Pons (tissue), 1 donor: ENCODE measurements around the gene TADA2B.
"Not testable (repeated sequence)": the region's sequence is repeated elsewhere in the genome, so short reads cannot be mapped to it uniquely, and the experiment has no call there.

Experiments
- DNase-seq: peaks from one replicate; pipeline ENCODE4 v3.0.0-alpha.2; 2016; ENCODE audit warnings: low spot score

Gene TADA2B

DNA sequence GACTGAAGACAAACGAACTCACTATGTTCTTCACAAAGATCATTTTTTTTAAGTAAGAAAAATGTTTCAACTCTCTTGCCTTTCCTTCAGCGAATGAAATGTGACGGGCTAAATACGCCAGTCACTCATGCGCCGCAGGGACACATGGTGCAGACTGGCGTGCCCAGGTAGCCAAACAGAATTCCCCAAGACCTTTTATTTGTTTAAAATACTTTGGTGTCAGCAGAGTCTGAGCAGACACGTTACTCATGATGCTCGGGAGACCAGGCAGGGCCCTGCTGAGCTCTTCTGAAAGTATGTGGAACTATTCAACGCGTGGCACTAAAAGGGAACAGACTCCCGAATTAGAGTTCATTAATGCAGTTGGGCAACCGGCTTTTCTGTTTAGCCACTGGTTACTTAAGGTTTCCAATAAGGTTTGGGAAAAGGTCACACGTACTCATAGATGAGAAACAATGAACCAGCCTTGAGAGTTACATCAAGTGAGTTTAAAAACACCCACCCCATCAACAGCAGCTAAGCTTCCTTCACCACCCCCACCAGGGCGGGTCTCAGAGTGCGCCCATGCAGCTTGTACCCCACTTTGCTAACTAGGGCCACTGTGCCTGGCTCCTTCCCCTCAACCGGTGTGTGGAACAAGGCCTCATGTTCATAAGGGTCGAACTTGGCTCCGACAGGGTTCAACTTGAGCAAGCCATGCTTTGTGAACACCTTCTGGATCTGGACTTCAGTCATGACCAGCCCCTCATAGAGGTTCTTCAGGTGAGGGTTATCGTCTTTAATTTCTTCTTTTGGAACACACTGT lies 17.4 kb downstream of the TADA2B start:
- DNase-seq = no peak

DNA sequence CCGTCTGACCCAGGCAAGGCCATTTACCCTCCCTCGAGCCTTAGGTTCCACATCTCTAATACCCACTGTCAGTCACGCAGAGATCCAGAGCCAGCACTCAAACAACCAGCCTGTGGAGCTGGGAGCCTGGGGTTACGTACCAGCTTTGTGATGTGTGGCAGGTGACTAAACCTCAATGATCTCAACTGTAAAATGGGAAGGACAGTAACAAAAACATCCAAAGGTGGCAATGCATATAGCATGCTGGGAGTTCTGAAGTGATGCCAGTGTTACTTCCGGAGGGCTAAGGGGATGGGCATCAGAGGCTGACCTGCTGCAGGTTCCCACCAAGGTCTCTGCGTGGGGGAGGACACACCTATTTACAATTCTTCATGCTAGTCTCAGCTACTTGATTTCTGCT lies 18.6 kb downstream of the TADA2B start:
- DNase-seq = no peak

DNA sequence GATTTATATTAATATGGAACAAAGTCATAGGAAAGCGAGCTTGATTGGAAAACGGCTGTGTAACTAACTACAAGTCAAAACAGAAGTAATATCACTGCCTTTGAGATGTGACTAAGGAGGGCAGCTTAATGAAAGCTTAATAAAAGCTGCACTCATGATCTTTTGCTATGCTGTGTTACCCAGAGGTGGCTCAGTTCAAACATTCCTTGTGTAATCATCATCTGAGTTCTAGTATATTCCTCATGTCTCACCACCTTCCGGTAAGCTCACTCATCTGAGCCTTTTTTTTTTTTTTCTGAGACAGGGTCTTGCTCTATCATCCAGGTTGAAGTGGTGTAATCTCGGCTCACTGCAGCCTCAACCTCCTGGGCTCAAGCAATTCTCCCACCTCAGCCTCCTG lies 19.6 kb downstream of the TADA2B start:
- DNase-seq = no peak

DNA sequence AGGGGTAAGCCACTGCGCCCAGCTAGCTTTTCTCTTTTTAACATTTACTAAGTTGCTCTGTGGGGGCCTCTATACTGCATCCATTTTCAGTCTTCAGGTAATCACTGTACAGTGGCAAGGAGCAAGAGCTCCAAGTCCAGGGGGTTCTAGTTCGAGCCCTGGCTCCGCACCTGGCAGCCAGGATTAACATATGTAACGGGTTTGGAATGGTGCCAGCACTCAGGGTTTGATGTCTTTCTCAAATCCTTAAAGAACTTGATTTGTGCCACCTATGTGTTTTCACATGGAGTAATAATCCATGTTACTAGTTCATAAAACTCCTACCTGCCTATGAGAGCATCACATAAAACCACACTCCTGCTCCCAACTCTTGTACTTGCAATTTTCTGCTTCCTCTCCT lies 20.2 kb downstream of the TADA2B start:
- no peak for DNase-seq

DNA sequence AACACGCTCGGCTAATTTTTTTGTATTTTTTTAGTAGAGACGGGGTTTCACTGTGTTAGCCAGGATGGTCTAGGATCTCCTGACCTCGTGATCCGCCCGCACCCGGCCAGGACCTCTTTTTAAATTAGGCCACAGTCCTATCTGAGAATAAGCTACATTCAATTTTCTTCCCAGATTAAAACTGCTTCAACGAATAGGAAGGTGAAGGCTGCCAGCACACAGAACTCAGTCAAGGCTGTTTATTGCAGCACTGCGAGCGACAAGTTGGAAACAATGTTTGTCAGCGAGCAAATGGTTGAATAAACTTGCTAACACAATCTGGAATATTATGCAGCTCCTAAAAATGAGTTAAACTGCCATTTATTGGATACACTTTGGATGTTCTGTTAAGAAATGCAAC lies 22.8 kb downstream of the TADA2B start:
- no peak for DNase-seq

DNA sequence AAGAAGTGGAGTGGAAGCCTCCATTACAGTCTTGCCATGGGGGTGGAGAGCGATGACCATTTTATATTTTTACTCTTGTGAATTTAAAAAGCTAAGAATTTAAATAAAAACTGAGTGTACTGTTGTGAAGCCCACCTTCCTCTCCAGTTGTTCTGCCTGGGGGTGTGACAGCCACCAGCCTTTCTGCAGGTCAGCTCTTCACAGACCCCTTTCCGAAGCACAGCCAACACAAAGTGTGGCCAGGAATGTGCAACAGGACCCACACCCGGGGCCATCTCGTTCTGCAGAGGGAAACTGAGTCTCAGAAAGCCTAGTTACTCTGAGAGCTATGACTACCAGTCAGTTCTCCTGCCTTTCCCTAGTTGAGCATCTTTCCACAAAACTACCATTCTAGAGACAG lies 23.3 kb downstream of the TADA2B start:
- no peak for DNase-seq

DNA sequence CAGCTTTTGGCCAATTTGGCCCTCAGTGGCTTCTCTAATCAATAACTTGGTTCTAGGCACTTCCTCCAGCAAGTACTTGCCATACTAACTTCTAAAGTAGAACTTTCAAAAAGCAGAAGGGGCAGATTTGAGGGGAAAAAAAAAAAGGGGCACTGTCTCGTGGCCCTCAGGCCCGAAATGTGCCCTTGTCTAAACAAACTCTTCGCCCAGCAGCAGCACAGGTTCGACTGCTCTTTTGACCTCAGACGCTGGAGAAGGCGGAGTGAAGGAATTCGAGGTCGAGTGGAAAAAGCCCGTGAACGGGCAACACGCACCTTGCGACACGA lies 23.9 kb downstream of the TADA2B start:
- DNase-seq = no peak

DNA sequence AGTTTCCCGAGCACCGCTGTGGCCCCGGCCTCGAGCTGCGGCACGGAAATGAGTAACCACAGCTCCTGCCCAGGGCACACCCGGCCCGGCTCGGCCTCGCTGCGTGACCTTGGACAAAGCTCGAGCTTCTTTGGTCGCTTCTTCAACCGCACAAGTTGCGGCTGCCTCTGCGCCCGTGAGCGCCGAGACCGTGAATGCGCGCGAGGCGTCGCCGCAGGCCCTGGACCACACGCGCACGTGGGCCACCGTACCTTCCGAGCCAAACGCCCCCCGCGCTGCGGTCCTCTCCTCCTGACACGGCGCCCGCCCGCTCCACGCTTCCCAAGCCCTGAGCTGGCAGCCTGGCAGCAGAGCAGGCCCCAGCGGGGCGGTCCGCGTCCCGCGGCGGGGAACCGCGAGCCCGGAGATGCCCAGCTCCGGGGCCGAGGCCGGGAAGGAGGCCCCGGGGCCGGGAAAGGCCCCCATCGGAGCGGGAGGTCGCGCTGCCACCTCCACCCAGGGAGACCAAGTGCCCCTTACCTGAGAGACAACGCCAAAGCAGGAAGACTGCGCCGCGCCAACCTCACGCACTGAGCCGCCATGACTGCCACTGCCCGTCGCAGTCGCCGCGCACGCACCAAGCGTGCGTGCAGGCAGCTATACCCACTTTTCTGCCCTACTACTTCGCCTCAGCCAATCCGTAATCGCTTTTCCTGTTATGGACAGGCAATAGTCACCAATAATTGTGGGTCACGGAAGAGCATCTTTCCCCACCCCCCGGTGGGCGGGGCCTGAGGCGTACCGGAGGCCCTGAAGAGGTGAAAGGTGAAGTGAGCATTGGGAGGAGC lies 24.5 kb downstream of the TADA2B start, which contains the start of gene GRPEL1:
GRPEL1 (minus strand) TSS at position 613 of the 827 bp plus-strand sequence; CDS start at position 581, 32 bp downstream.
- DNase-seq = peak; percentile 100

DNA sequence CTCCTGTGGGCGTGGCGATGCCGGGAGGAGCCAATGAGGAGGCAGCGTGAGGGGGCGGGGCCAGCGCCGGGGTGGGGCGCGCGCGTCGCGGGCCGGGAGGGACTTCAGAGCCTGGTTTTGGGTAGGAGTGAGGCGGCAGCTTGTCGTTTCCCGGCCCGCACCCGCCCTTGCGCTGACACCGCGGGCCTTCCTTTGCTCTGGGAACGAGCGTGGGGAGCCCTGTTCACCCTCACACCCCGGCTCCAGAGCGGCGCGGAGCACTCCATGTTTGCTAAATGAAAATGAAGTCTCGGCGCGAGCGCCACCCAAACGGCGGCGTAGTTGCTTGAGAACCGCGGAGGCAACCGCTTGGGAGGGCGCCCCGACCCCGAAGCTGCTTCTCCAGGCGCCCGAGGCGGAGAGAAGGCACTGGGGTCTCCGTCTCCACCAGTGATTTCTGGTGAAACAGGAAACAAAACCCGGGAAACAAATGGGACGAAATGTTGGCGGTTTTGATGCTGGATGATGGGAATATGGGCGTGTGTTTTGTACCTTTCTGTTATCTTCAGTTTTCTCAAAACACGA lies 25.2 kb downstream of the TADA2B start:
- no peak for DNase-seq

DNA sequence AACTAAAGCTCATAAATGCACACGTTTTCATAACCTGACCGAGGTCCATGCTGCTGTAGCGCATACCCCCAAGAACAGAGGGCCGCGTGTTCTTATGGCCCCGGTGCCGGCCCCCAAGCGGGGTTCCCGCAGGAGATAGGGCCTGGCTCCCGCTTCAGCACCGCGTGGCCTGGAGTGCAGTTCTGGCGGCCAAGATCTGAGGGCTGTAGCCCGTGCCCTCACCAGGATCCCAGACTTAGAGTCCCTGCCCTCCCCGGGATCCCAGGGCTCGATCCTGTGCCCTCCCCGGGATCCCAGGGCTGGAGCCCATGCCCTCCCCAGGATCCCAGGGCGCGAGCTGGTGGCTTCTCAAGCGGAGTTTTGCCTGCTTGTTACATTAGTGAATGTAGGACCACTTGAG lies 25.7 kb downstream of the TADA2B start:
- DNase-seq = no peak

DNA sequence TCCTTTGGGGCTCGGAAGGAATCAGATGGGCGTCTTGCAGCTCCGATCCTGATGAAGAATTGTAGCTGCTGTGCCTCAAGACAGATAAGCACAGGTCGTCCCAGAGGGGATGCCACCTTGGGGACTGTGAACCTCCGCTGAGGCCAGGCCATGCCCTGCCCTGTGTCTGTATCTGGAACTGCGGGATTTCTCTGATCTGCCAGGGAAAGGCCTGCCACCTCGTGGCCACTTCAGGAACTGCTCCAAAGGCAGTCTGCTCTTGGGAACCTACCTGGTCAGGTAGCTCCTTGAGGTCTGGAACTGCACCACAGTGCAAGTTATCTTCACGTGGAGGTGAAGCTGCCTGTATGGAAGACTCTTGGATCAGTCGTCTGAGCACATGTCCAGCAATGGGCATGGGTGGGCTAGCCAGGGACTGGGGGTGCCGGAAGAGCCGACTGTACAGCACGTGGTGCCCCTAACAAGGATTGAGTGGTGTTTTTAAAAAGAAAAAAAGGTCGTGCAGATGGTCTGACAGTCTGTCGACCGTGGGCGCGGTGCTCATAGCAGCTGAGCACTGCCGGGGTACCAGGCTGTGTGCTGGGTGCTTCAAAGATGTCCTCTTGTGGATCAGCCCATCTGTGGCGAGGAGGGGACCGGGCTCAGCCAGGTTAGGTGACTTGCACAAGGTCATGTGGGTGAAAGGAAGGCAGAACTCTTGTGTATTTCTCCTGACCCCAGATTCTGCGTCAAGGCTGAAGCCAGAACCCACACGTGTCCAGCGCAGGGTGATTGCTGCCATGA lies 27.7 kb downstream of the TADA2B start:
- DNase-seq = peak; percentile 76

DNA sequence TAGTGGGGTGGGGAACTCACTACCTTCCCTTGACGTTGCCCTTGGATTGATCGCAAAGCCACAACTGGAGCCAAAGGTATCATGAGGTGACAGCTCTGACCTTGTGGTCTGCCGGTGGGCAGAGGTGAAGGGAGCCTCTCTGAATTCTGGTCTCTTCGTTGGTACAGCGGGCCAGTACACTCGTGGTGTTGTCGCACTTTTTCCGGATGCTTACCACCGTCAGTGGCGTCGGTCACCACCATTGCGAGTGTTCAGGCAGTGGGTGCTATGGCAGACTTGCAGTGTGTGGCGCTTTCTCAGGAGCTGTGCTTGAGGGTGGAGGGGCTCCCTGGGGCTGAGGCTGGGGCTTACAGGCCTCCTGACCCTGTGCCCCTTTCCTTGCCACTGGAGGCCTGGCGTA lies 29.9 kb downstream of the TADA2B start:
- no peak for DNase-seq

DNA sequence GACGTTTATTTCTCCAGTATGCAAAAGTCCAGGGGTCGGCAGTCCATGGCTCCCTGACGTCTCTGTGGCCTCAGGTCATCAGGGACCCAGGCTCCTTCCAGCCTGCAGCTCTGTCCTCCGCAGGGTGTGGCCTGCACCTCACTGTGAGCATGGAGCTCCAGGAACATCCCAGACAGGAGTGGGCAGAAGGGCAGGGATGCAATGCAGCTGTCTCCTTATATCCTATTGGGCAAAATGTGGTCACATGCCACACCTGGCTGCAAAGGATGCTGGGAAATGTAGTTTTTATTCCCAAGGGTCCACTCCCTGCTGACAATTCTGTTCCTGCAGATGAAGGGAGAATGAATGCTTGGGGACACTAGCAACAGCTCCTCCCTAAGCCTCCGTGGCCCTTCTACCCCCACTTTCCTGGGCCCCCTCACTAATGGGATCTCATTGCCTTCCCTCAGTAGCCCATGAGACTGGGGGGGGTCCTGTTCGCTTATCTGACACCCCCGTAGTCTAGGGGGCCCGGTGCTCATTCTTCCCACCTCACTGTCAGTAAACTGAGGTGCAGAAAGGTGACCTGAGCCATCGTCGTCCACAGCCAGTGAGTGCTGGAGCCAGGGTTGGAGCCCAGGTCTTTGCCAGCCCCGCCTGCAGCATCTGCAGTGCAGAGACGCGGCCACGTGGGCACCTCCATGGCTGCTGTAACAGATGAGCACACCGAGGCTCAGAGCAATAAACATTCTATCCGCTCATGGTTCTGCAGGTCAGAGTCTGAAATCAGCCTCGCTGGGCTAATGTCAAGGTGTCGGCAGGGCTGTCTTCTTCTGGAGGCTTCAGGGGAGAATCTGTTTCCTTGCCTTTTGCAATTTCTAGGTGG lies 30.6 kb downstream of the TADA2B start:
- no peak for DNase-seq

DNA sequence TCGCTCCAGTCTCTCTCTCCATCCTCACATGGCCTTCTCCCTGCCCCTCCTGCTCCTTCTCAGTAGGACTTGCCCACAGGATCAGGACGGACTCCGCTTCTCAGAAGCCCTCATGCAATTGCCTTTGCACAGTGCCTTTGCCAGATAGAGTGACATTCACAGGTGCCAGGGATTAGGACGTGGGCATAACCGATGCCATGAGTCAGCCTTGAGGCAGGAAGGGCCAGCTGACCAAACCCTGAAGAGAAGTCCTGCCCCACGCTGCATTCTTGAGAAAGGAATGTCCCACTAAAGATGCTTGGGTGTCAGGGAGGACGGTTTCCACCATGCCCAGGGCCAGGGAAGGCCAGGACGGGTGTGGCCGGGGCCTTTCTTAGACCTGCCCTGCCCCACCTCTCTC lies 31.3 kb downstream of the TADA2B start:
- DNase-seq = no peak

DNA sequence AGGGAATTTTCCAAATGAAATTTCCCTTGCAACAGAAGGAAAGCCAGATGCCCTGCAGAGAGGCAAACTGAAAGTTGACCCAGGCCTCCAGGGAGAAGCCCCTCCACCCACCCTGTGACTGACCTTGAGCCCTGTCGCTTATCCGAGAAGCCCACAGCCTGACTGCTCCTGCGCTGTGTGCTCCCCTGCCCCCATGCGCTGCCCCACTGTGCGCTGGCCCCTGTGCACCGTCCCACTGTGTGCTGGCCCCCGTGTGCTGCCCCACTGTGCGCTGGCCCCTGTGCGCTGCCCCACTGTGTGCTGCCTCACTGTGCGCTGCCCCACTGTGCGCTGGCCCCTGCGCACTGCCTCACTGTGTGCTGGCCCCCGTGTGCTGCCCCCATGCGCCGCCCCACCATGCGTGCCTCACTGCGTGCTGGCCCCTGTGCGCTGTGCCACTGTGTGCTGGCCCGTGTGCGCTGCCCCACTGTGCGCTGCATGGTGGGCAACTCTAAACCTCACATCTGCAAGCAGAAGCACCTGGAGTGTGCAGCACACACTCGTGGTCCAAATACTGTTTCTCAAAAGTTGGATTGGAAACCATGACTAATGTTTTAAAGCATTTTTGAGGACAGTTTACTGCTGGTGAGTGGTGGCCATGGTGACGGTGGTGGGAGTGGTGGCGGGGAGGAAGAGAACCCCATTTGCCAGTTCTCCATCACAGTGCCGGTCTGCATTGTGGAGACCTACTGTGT lies 33.0 kb downstream of the TADA2B start:
- no peak for DNase-seq

DNA sequence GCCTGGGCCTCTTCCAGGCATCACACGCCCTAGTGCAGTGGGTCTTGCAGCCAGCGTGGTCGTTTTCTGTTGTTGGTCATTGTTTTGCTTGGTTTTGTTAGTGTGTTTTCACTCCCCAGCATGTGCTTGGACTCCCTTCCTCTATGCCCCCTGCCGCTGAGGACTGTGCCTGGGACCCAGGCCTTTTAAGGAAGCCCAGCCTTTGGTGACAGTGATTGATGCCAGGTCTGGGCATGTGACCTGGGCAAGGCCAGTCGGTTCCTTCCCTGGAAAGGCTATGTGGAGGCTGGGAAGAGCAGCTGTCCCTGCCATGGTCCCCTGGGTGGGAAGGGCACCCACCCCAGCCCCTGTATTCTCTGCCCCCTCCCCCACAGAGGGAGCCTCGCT lies 33.5 kb downstream of the TADA2B start:
- DNase-seq = no peak

DNA sequence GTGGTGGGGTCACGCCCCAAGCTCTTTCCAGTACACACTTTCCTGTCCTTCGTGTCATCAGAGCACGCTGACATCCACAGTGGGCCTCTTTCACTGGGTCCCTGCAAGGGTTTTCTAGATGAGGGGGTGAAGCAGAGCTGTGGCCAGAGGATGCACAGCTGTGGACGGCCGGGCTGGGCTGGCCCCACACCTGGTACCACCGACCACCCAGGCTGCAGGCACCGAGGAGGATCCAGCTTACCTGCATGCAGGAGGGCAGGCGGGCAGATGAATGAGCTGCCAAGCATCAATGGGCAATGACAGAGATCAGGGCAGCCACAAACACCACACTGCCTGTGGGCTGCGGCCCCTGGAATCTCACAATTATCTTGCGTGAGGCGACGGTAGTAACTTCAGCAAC lies 34.2 kb downstream of the TADA2B start:
- no peak for DNase-seq

DNA sequence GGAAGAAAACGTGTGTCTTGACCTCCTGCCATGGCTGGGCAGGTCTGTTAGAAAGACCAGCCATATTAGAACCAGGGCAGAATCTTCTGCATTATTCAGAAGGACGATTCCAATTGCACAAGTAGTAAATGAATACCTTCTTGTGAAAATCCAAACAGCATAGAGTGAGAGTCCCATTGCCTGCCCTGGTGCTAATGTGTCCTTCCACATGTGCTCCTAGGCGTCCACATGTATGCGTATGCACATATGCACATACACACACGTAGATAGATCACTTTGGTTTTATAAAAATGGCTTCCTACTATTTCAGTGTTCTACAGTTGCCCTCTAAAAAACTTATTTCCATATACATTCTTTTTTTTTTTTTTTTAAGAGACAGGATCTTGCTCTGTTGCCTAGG lies 34.9 kb downstream of the TADA2B start:
- no peak for DNase-seq

DNA sequence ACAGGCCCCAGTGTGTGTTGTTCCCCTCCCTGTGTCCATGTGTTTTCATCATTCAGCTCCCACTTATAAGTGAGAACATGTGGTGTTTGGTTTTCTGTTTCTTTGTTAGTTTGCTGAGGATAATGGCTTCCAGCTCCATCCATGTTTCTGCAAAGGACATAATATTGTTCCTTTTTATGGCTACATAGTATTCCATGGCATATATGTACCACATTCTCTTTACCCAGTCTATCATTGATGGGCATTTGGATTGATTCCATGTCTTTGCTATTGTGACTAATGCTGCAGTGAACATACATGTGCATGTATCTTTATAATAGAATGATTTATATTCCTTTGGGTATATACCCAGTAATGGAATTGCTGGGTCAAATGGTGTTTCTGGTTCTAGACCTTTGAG lies 36.3 kb downstream of the TADA2B start:
- not testable (repeated sequence) for DNase-seq

DNA sequence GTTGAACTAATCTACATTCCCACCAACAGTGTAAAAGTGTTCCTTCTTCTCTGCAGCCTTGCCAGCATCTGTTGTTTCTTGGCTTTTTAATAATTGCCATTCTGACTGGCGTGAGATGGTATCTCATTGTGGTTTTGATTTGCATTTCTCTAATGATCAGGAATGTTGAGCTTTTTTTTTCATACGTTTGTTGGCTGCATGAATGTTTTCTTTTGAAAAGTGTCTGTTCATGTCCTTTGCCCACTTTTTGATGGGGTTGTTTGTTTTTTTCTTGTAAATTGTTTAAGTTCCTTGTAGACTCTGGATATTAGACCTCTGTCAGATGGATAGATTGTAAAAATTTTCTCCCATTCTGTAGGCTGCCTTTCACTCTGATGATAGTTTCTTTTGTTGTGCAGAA lies 36.7 kb downstream of the TADA2B start:
- DNase-seq = not testable (repeated sequence)
